ENCODE results near the gene FOCAD. TPM values are rescaled to one million over a fixed set of nuclear protein-coding genes. Genes with fewer than 3 reads are reported as not detected.

FOCAD gene
- total RNA-seq, 1 experiment from 2014 or later, result 40.7 TPM

DNA sequence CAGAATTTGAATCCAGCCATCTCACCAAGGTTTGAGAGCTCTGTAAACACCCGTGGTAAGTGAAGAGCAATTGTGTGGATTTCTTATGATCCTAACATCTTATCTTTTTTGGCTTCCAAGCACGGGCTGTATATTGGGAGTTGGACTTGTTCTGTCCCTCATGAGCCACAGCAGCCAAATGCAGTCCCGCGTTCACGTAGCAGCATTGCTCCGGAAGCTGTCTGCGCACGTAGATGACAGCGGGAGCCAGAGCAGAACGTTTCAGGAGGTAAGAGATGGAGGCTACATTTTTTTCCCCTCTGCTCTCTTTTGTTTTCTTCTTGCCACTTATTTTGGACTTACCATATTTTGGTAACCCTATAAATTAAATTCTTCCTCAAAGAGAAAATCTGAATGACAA, 260.4 kb downstream of the FOCAD start:
- Histone ChIP-seq H4K20me1 (ENCODE audit: insufficient read depth) (no peaks in the 10 kb centered on the region), H3K9me3 (ENCODE audit: control insufficient read depth in 1 of 2, insufficient read depth in 1 of 2, low read depth in 1 of 2, low read length in 2 of 2) (no peaks in the 10 kb centered on the region), H3K79me2 (ENCODE audit: insufficient read depth, low read length) (no peaks in the 10 kb centered on the region), H3K4me1 (ENCODE audit: control insufficient read depth in 1 of 2, insufficient read depth in 2 of 2, low read length in 2 of 2) (no peaks in the 10 kb centered on the region), H2AFZ (ENCODE audit: low read depth, low read length, poor library complexity, severe bottlenecking) (no peak overlapping the region), H3K36me3 (ENCODE audit: control insufficient read depth in 1 of 2, insufficient read depth in 2 of 2, low read length in 2 of 2) (no peaks in the 10 kb centered on the region), H3K27me3 (ENCODE audit: insufficient read depth, low read length) (no peaks in the 10 kb centered on the region), H3K9me2 (ENCODE audit: insufficient read depth) (no peaks in the 10 kb centered on the region), H3K9ac (ENCODE audit: low read length) (no peak overlapping the region), H3K4me2 (ENCODE audit: low read length) (no peak overlapping the region), H3K27ac (ENCODE audit: low read depth, low read length) (no peak overlapping the region), H3K4me3 (replicated peaks in 1 of 2; ENCODE audit: low read depth in 1 of 2, low read length in 2 of 2) (no peak overlapping the region)
- ATAC-seq, result no peak
- no peak for DNase-seq (ENCODE audit: low read depth, low spot score)
- no TSS peak for BruUV-seq (replicated peaks)
- RAD21 ChIA-PET (ENCODE audit: low non-redundant PET in 1 of 2, low total read pairs in 2 of 2, uncharacterized antibody in 2 of 2, unreplicated experiment in 2 of 2), result no interaction called here
- CTCF ChIA-PET, result no interaction called here
- POLR2A ChIA-PET, result interaction anchor here (0.6 kb wide), 1 partner anchor 17 kb away, joined by 3 read pairs; no protein-coding TSS in a partner anchor
- TF ChIP-seq, protein P1, sequence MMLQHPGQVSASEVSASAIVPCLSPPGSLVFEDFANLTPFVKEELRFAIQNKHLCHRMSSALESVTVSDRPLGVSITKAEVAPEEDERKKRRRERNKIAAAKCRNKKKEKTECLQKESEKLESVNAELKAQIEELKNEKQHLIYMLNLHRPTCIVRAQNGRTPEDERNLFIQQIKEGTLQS (IDR thresholded peaks at IDR 0.05), result no peak
- no peak for TF ChIP-seq YY1 (IDR thresholded peaks at IDR 0.05; ENCODE audit: extremely low read depth, insufficient replicate concordance, low read depth, low read length)
- no peak for TF ChIP-seq POLR2AphosphoS5 (IDR thresholded peaks at IDR 0.05; ENCODE audit: low read depth, low read length)
- TF ChIP-seq POLR2A (IDR thresholded peaks at IDR 0.05; ENCODE audit: borderline replicate concordance, extremely low read depth, insufficient read depth, insufficient read length), result no peak
- TF ChIP-seq ZFX (IDR thresholded peaks at IDR 0.05), result no peak
- TF ChIP-seq SIN3A (IDR thresholded peaks at IDR 0.05; ENCODE audit: low read depth), result no peak
- TF ChIP-seq, protein P2, sequence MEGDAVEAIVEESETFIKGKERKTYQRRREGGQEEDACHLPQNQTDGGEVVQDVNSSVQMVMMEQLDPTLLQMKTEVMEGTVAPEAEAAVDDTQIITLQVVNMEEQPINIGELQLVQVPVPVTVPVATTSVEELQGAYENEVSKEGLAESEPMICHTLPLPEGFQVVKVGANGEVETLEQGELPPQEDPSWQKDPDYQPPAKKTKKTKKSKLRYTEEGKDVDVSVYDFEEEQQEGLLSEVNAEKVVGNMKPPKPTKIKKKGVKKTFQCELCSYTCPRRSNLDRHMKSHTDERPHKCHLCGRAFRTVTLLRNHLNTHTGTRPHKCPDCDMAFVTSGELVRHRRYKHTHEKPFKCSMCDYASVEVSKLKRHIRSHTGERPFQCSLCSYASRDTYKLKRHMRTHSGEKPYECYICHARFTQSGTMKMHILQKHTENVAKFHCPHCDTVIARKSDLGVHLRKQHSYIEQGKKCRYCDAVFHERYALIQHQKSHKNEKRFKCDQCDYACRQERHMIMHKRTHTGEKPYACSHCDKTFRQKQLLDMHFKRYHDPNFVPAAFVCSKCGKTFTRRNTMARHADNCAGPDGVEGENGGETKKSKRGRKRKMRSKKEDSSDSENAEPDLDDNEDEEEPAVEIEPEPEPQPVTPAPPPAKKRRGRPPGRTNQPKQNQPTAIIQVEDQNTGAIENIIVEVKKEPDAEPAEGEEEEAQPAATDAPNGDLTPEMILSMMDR (IDR thresholded peaks at IDR 0.05 in 2 of 3, conservative IDR thresholded peaks at IDR 0.05 in 1 of 3; ENCODE audit: borderline replicate concordance in 1 of 3, insufficient read depth in 1 of 3, low read depth in 2 of 3, low read length in 2 of 3), result no peak
- TF ChIP-seq, protein P3, sequence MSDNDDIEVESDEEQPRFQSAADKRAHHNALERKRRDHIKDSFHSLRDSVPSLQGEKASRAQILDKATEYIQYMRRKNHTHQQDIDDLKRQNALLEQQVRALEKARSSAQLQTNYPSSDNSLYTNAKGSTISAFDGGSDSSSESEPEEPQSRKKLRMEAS (IDR thresholded peaks at IDR 0.05), result no peak
- TF ChIP-seq ZNF274 (IDR thresholded peaks at IDR 0.05; ENCODE audit: low read depth, low read length), result no peak
- no peak for TF ChIP-seq CBX3 (IDR thresholded peaks at IDR 0.05; ENCODE audit: low read depth)
- TF ChIP-seq EZH2 (IDR thresholded peaks at IDR 0.05), result no peak
- TF ChIP-seq, protein P4, sequence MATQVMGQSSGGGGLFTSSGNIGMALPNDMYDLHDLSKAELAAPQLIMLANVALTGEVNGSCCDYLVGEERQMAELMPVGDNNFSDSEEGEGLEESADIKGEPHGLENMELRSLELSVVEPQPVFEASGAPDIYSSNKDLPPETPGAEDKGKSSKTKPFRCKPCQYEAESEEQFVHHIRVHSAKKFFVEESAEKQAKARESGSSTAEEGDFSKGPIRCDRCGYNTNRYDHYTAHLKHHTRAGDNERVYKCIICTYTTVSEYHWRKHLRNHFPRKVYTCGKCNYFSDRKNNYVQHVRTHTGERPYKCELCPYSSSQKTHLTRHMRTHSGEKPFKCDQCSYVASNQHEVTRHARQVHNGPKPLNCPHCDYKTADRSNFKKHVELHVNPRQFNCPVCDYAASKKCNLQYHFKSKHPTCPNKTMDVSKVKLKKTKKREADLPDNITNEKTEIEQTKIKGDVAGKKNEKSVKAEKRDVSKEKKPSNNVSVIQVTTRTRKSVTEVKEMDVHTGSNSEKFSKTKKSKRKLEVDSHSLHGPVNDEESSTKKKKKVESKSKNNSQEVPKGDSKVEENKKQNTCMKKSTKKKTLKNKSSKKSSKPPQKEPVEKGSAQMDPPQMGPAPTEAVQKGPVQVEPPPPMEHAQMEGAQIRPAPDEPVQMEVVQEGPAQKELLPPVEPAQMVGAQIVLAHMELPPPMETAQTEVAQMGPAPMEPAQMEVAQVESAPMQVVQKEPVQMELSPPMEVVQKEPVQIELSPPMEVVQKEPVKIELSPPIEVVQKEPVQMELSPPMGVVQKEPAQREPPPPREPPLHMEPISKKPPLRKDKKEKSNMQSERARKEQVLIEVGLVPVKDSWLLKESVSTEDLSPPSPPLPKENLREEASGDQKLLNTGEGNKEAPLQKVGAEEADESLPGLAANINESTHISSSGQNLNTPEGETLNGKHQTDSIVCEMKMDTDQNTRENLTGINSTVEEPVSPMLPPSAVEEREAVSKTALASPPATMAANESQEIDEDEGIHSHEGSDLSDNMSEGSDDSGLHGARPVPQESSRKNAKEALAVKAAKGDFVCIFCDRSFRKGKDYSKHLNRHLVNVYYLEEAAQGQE (IDR thresholded peaks at IDR 0.05; ENCODE audit: low read depth), result no peak
- no peak for TF ChIP-seq EZH2phosphoT487 (IDR thresholded peaks at IDR 0.05; ENCODE audit: borderline replicate concordance)
- TF ChIP-seq TCF7L2 (IDR thresholded peaks at IDR 0.05; ENCODE audit: borderline replicate concordance, extremely low read depth, insufficient read depth, insufficient read length), result no peak
- no peak for TF ChIP-seq SP1 (IDR thresholded peaks at IDR 0.05; ENCODE audit: low read depth)
- no peak for TF ChIP-seq SRF (IDR thresholded peaks at IDR 0.05; ENCODE audit: low read depth)
- TF ChIP-seq FOSL1 (IDR thresholded peaks at IDR 0.05; ENCODE audit: low read depth), result no peak
- no peak for TF ChIP-seq JUND (IDR thresholded peaks at IDR 0.05)
- no peak for TF ChIP-seq RAD21 (IDR thresholded peaks at IDR 0.05; ENCODE audit: low read depth)
- intact Hi-C loops (cut with micrococcal nuclease), result loop anchor here (5.0 kb wide), 2 partner anchors 522 to 1017 kb away; no protein-coding TSS in a partner anchor

All from HCT116 (cell line).